Osteoblast (primary cell): Measurements from ENCODE around the gene DCTN5. TPM values are rescaled to one million over a fixed set of nuclear protein-coding genes. Genes with fewer than 3 reads are reported as not detected.

ENCODE experiments used
- DNase-seq: peaks from one replicate; pipeline ENCODE4 v3.0.0; 2011; ENCODE audit warnings: low spot score, mixed read lengths; ENCODE audit not compliant: insufficient read length; ENCODE audit errors: missing footprints
- H2AFZ ChIP-seq: 2 replicates; pipeline ENCODE4 v1.6.0; 2011; ENCODE audit warnings: mild to moderate bottlenecking, low read length
- H3K27ac ChIP-seq: 2 replicates; pipeline ENCODE4 v1.5.1; 2011; ENCODE audit warnings: mild to moderate bottlenecking, low read depth, low read length, moderate library complexity
- H3K27me3 ChIP-seq: 2 replicates; pipeline ENCODE4 v1.6.0; 2012; ENCODE audit warnings: mild to moderate bottlenecking, control low read depth, inconsistent platforms, low read length, moderate library complexity; ENCODE audit not compliant: insufficient read depth
- H3K36me3 ChIP-seq: 2 replicates; pipeline ENCODE4 v1.5.1; 2011; ENCODE audit warnings: mild to moderate bottlenecking, low read length, control low read depth, moderate library complexity; ENCODE audit not compliant: insufficient read depth
- H3K4me1 ChIP-seq: 2 replicates; pipeline ENCODE4 v1.5.1; 2011; ENCODE audit warnings: mild to moderate bottlenecking, low read length, control low read depth, moderate library complexity; ENCODE audit not compliant: insufficient read depth
- H3K4me2 ChIP-seq: 2 replicates; pipeline ENCODE4 v1.6.0; 2011; ENCODE audit warnings: mild to moderate bottlenecking, low read length; ENCODE audit not compliant: insufficient read depth
- H3K4me3 ChIP-seq: fragments of 200-600 bp; sonication (generic); 3 replicates; pipeline ENCODE4 v1.5.1; 2012; ENCODE audit warnings: mild to moderate bottlenecking, low read length, inconsistent platforms; ENCODE audit not compliant: insufficient read depth
- H3K79me2 ChIP-seq: 2 replicates; pipeline ENCODE4 v1.6.0; 2012; ENCODE audit warnings: mild to moderate bottlenecking, low read length, control low read depth, inconsistent platforms; ENCODE audit not compliant: insufficient read depth
- H3K9me3 ChIP-seq: 2 replicates; pipeline ENCODE4 v1.5.1; 2011; ENCODE audit warnings: low read depth, low read length, control low read depth
- H4K20me1 ChIP-seq: 2 replicates; pipeline ENCODE4 v1.6.0; 2012; ENCODE audit warnings: mild to moderate bottlenecking, low read length, control low read depth; ENCODE audit not compliant: insufficient read depth
- CTCF ChIP-seq: IDR thresholded peaks from 2 replicates; pipeline ENCODE4 v1.5.1; 2011; ENCODE audit warnings: mild to moderate bottlenecking, low read depth, low read length, moderate library complexity; ENCODE audit errors: extremely low read depth
- total RNA-seq: library from RNA; depleted of rRNA; stranded (reverse); fragments of >200 nt; gene quantifications from 2 replicates; pipeline ENCODE4 v1.2.3, GENCODE V29; 2012

DCTN5 gene
- total RNA-seq, 1 donor: 35.5 TPM

GRCh38 chr16:23699100-23699499, 57.8 kb downstream of the DCTN5 start:
- Histone ChIP-seq H3K79me2 (no peaks in the 10 kb centered on the region), H3K9me3 (no peaks in the 10 kb centered on the region), H3K4me1 (peaks cover 5% of the 10 kb centered on the region), H3K36me3 (no peaks in the 10 kb centered on the region), H3K27me3 (peaks cover 4% of the 10 kb centered on the region), H2AFZ (no peak overlapping the region), H3K4me2 (no peak overlapping the region), H3K4me3 (no peak overlapping the region), H3K27ac (no peak overlapping the region), H4K20me1 (no peaks in the 10 kb centered on the region)
- TF ChIP-seq CTCF: no peak
- DNase-seq: no peak

- TF ChIP-seq CTCF: no peak
- no peak for DNase-seq
These were observed 58.8 kb downstream of the DCTN5 start for GRCh38 chr16:23700093-23700492.

GRCh38 chr16:23700509-23700908, 59.2 kb downstream of the DCTN5 start:
- H3K9me3 ChIP-seq: no peaks in the 10 kb centered on the region
- H2AFZ ChIP-seq: no peak overlapping the region
- no peaks in the 10 kb centered on the region for H3K79me2 ChIP-seq
- no peaks in the 10 kb centered on the region for H4K20me1 ChIP-seq
- H3K4me1 ChIP-seq: no peaks in the 10 kb centered on the region
- DNase-seq: no peak
- H3K27ac ChIP-seq: no peak overlapping the region
- H3K27me3 ChIP-seq: peaks cover 4% of the 10 kb centered on the region
- H3K4me2 ChIP-seq: no peak overlapping the region
- H3K4me3 ChIP-seq: no peak overlapping the region
- no peaks in the 10 kb centered on the region for H3K36me3 ChIP-seq
- no peak for TF ChIP-seq CTCF

More at GRCh38 chr16:23700093-23700492, 58.8 kb downstream of the DCTN5 start:
- Histone ChIP-seq H3K36me3 (no peaks in the 10 kb centered on the region), H3K27ac (no peak overlapping the region), H3K9me3 (no peaks in the 10 kb centered on the region), H3K4me3 (no peak overlapping the region), H3K27me3 (peaks cover 4% of the 10 kb centered on the region), H4K20me1 (no peaks in the 10 kb centered on the region), H3K4me1 (no peaks in the 10 kb centered on the region), H3K4me2 (no peak overlapping the region), H2AFZ (no peak overlapping the region), H3K79me2 (no peaks in the 10 kb centered on the region)

- Histone ChIP-seq H3K27ac (no peak overlapping the region), H2AFZ (no peak overlapping the region), H3K36me3 (no peaks in the 10 kb centered on the region), H3K4me3 (no peak overlapping the region), H3K4me1 (no peaks in the 10 kb centered on the region), H4K20me1 (no peaks in the 10 kb centered on the region), H3K79me2 (no peaks in the 10 kb centered on the region), H3K27me3 (peaks cover 4% of the 10 kb centered on the region), H3K9me3 (no peaks in the 10 kb centered on the region), H3K4me2 (no peak overlapping the region)
- TF ChIP-seq CTCF: no peak
- no peak for DNase-seq
These were observed 59.8 kb downstream of the DCTN5 start for GRCh38 chr16:23701045-23701444.
